IgD-negative memory B cell (primary cell): ENCODE results near the gene CLTA. TPM values are rescaled to one million over a fixed set of nuclear protein-coding genes. Genes with fewer than 3 reads are reported as not detected.

Source experiments
- H3K27ac Mint-ChIP-seq, 3 donors: one replicate each; pipeline ENCODE4 v1.8.0; 2020 to 2022; ENCODE audit warnings: mild to moderate bottlenecking in 3 of 3, mixed read lengths in 3 of 3, moderate library complexity in 1 of 3
- H3K27me3 Mint-ChIP-seq: one replicate; pipeline ENCODE4 v1.8.0; 2021; ENCODE audit warnings: mixed read lengths
- H3K36me3 Mint-ChIP-seq: one replicate; pipeline ENCODE4 v1.8.0; 2020; ENCODE audit warnings: mild to moderate bottlenecking, mixed read lengths
- H3K4me1 Mint-ChIP-seq, 3 donors: one replicate each; pipeline ENCODE4 v1.8.0; 2020 to 2022; ENCODE audit warnings: mixed read lengths in 3 of 3, mild to moderate bottlenecking in 1 of 3
- H3K4me3 Mint-ChIP-seq, 4 donors: one replicate each; pipeline ENCODE4 v1.8.0; 2020 to 2022; ENCODE audit warnings: mild to moderate bottlenecking in 4 of 4, mixed read lengths in 4 of 4, moderate library complexity in 3 of 4
- H3K9me3 Mint-ChIP-seq, 3 donors: one replicate each; pipeline ENCODE4 v1.8.0; 2020 to 2021; ENCODE audit warnings: mixed read lengths in 3 of 3, mild to moderate bottlenecking in 1 of 3
- polyA plus RNA-seq: library from polyadenylated mRNA; unstranded; fragments of 300-500 nt; fragmentation: Illumina TruSeq; gene quantifications from one replicate; pipeline ENCODE4 v1.2.3, GENCODE V29; 2021

The CLTA gene
- polyA plus RNA-seq, 1 donor from 2014 or later, result 82.0 TPM

GRCh38 chr9:36258996-36259533 lies 68.3 kb downstream of the CLTA start:
- Mint-ChIP-seq H3K4me3 (peak overlapping the region; percentile 95 to 99 (median 98)), H3K27me3 (no peaks in the 10 kb centered on the region), H3K36me3 (no peaks in the 10 kb centered on the region), H3K4me1 (peaks cover 0 to 6% (median 4%) of the 10 kb centered on the region in 3 donors), H3K9me3 (peaks cover 0 to 2% (median 0%) of the 10 kb centered on the region in 3 donors), H3K27ac (peak overlapping the region; percentile 95 to 98 (median 97))

Other genes starting within 250 kb of the CLTA start
- not detected for gene OR2S2, start 232.8 kb upstream of the CLTA start, polyA plus RNA-seq
- 5.3 TPM for gene RECK, start 154.0 kb upstream of the CLTA start, polyA plus RNA-seq
- gene GLIPR2, start 54.2 kb upstream of the CLTA start, polyA plus RNA-seq, result 36.2 TPM
- gene CCIN, start 21.5 kb upstream of the CLTA start, polyA plus RNA-seq, result 0.64 TPM
- 6.3 TPM for gene GNE, start 67.5 kb downstream of the CLTA start, polyA plus RNA-seq
- gene RNF38, start 209.3 kb downstream of the CLTA start, polyA plus RNA-seq, result 18.5 TPM